IMR-90 (cell line): ENCODE results near the gene USP24. TPM values are rescaled to one million over a fixed set of nuclear protein-coding genes. Genes with fewer than 3 reads are reported as not detected.

Experiments
- ATAC-seq: fragments of 200-7000 bp; cut with Tn5 transposase; 2 replicates; pipeline ENCODE4 v1.9.1; 2020; ENCODE audit warnings: low read depth, mild to moderate bottlenecking, moderate library complexity
- BruUV-seq: library from RNA; stranded (reverse); fragments of 400-500 nt; replicated peaks from 2 replicates; lab custom pipeline; 2021; lab: Mats Ljungman, UMichigan
- CTCF ChIA-PET: fragments of 300-600 bp; formaldehyde crosslinking; extraction: SDS; loops from one replicate; lab custom pipeline; 2021; ENCODE audit warnings: antibody characterized with exemption; lab: Yijun Ruan, JAX
- POLR2A ChIA-PET: fragments of 300-600 bp; sonication (Branson Sonifier 250); formaldehyde crosslinking; loops from one replicate; lab custom pipeline; 2022; ENCODE audit warnings: antibody characterized with exemption; ENCODE audit not compliant: unreplicated experiment; lab: Charles Lee
- DNase-seq: peaks from one replicate; pipeline ENCODE4 v3.0.0; 2013
- H2AFZ ChIP-seq: replicated peaks from 2 replicates; pipeline ENCODE3; 2013; ENCODE audit warnings: low read length, mild to moderate bottlenecking; ENCODE audit not compliant: poor library complexity
- H2AK5ac ChIP-seq: 2 replicates; pipeline ENCODE4 v1.6.1; 2013; ENCODE audit warnings: low read depth, low read length, inconsistent platforms
- H2AK9ac ChIP-seq: replicated peaks from 2 replicates; pipeline ENCODE3; 2013; ENCODE audit warnings: mild to moderate bottlenecking, low read depth, low read length, moderate library complexity; ENCODE audit not compliant: poor library complexity
- H2BK120ac ChIP-seq: 2 replicates; pipeline ENCODE4 v1.6.1; 2013; ENCODE audit warnings: low read depth, low read length, inconsistent platforms
- H2BK15ac ChIP-seq: 3 replicates; pipeline ENCODE4 v1.6.1; 2013; ENCODE audit warnings: low read depth, low read length, inconsistent platforms
- H2BK20ac ChIP-seq: 2 replicates; pipeline ENCODE4 v1.6.1; 2013; ENCODE audit warnings: low read depth, mild to moderate bottlenecking, inconsistent platforms, low read length, moderate library complexity
- H2BK5ac ChIP-seq: 2 replicates; pipeline ENCODE4 v1.6.1; 2013; ENCODE audit warnings: mild to moderate bottlenecking, low read depth, low read length, inconsistent platforms; ENCODE audit not compliant: poor library complexity, severe bottlenecking
- H3K14ac ChIP-seq: replicated peaks from 2 replicates; pipeline ENCODE4 v1.6.1; 2013; ENCODE audit warnings: low read depth, low read length, inconsistent platforms
- H3K18ac ChIP-seq: 2 replicates; pipeline ENCODE4 v1.6.1; 2013; ENCODE audit warnings: low read depth, low read length, control low read depth
- H3K23ac ChIP-seq: 2 replicates; pipeline ENCODE4 v1.6.1; 2013; ENCODE audit warnings: low read depth, low read length, inconsistent platforms
- H3K27ac ChIP-seq: 2 replicates; pipeline ENCODE4 v1.5.1; 2013; ENCODE audit warnings: mild to moderate bottlenecking, control low read depth, low read length; ENCODE audit not compliant: insufficient read depth
- H3K27me3 ChIP-seq: 2 replicates; pipeline ENCODE4 v1.6.1; 2013; ENCODE audit warnings: low read length; ENCODE audit not compliant: control insufficient read depth, insufficient read depth
- H3K36me3 ChIP-seq: 2 replicates; pipeline ENCODE4 v1.6.1; 2013; ENCODE audit warnings: low read length, mixed read lengths; ENCODE audit not compliant: control insufficient read depth, insufficient read depth
- H3K4ac ChIP-seq: 2 replicates; pipeline ENCODE4 v1.6.1; 2013; ENCODE audit warnings: low read depth, low read length, inconsistent platforms
- H3K4me1 ChIP-seq: 2 replicates; pipeline ENCODE4 v1.6.1; 2013; ENCODE audit warnings: low read length, mixed read lengths; ENCODE audit not compliant: control insufficient read depth, insufficient read depth
- H3K4me2 ChIP-seq: 2 replicates; pipeline ENCODE4 v1.6.1; 2013; ENCODE audit warnings: low read depth, mild to moderate bottlenecking, control low read depth, low read length, moderate library complexity
- H3K4me3 ChIP-seq: 2 replicates; pipeline ENCODE4 v1.5.1; 2013; ENCODE audit warnings: low read depth, mild to moderate bottlenecking, control low read depth, low read length, moderate library complexity; ENCODE audit not compliant: insufficient read depth
- H3K56ac ChIP-seq: 2 replicates; pipeline ENCODE4 v1.6.1; 2013; ENCODE audit warnings: low read length, inconsistent platforms; ENCODE audit not compliant: insufficient read depth; ENCODE audit errors: extremely low read depth
- H3K79me1 ChIP-seq, 2 experiments: 2 replicates each; pipeline ENCODE4 v1.6.1; 2013; ENCODE audit warnings: low read length in 2 of 2, inconsistent platforms in 1 of 2, low read depth in 1 of 2
- H3K9ac ChIP-seq: 2 replicates; pipeline ENCODE4 v1.6.1; 2013; ENCODE audit warnings: low read depth, low read length, control low read depth
- H3K9me1 ChIP-seq: 2 replicates; pipeline ENCODE4 v1.6.1; 2013; ENCODE audit warnings: low read length, inconsistent platforms; ENCODE audit not compliant: insufficient read depth
- H3K9me3 ChIP-seq: 2 replicates; pipeline ENCODE4 v1.6.1; 2013; ENCODE audit warnings: low read length; ENCODE audit not compliant: control insufficient read depth, insufficient read depth
- H4K20me1 ChIP-seq: 2 replicates; pipeline ENCODE4 v1.6.1; 2013; ENCODE audit warnings: low read length, inconsistent platforms; ENCODE audit not compliant: insufficient read depth
- H4K5ac ChIP-seq: 2 replicates; pipeline ENCODE4 v1.6.1; 2013; ENCODE audit warnings: mild to moderate bottlenecking, low read depth, low read length, control low read depth
- H4K8ac ChIP-seq, 2 experiments: 2 replicates each; pipeline ENCODE4 v1.6.1; 2013; ENCODE audit warnings: low read depth in 2 of 2, low read length in 2 of 2, control low read depth in 1 of 2, inconsistent platforms in 1 of 2
- H4K91ac ChIP-seq: 2 replicates; pipeline ENCODE4 v1.6.1; 2013; ENCODE audit warnings: low read depth, low read length, inconsistent platforms; ENCODE audit not compliant: insufficient read depth
- BHLHE40 ChIP-seq: fragments of 150-350 bp; IDR thresholded peaks from 2 replicates; pipeline ENCODE4 v1.6.1; 2016; ENCODE audit warnings: mild to moderate bottlenecking, low read depth, low read length
- CEBPB ChIP-seq: IDR thresholded peaks from 2 replicates; pipeline ENCODE4 v1.6.1; 2012; ENCODE audit warnings: low read depth, low read length, improper control_type of control experiment
- CHD1 ChIP-seq: IDR thresholded peaks from 2 replicates; pipeline ENCODE4 v1.6.1; 2012; ENCODE audit warnings: low read depth, low read length, improper control_type of control experiment
- CTCF ChIP-seq: conservative IDR thresholded peaks from 2 replicates; pipeline ENCODE4 v1.5.1; 2012; ENCODE audit warnings: mild to moderate bottlenecking, low read depth, low read length, improper control_type of control experiment
- FOS ChIP-seq: fragments of 150-350 bp; IDR thresholded peaks from 2 replicates; pipeline ENCODE4 v1.6.1; 2016; ENCODE audit warnings: low read depth, low read length
- MAFK ChIP-seq: IDR thresholded peaks from 2 replicates; pipeline ENCODE4 v1.6.1; 2012; ENCODE audit warnings: low read depth, low read length, improper control_type of control experiment
- MAZ ChIP-seq: IDR thresholded peaks from 2 replicates; pipeline ENCODE4 v1.6.1; 2012; ENCODE audit warnings: low read depth, mild to moderate bottlenecking, low read length, improper control_type of control experiment, moderate library complexity, borderline replicate concordance
- MXI1 ChIP-seq: IDR thresholded peaks from 2 replicates; pipeline ENCODE4 v1.6.1; 2012; ENCODE audit warnings: low read depth, mild to moderate bottlenecking, low read length, moderate library complexity, borderline replicate concordance
- NFE2L2 ChIP-seq: fragments of 150-350 bp; IDR thresholded peaks from 2 replicates; pipeline ENCODE4 v1.6.1; 2016; ENCODE audit warnings: low read depth, mild to moderate bottlenecking, low read length
- POLR2A ChIP-seq: IDR thresholded peaks from 2 replicates; pipeline ENCODE4 v1.6.1; 2012; ENCODE audit warnings: mild to moderate bottlenecking, low read depth, low read length
- RAD21 ChIP-seq: IDR thresholded peaks from 2 replicates; pipeline ENCODE4 v1.6.1; 2012; ENCODE audit warnings: low read length, improper control_type of control experiment
- RCOR1 ChIP-seq: IDR thresholded peaks from 2 replicates; pipeline ENCODE4 v1.6.1; 2012; ENCODE audit warnings: mild to moderate bottlenecking, low read length, improper control_type of control experiment; ENCODE audit not compliant: insufficient replicate concordance
- RFX5 ChIP-seq: IDR thresholded peaks from 2 replicates; pipeline ENCODE4 v1.8.0; 2012; ENCODE audit warnings: low read depth, mild to moderate bottlenecking, low read length, moderate library complexity
- SMC3 ChIP-seq: fragments of 150-350 bp; IDR thresholded peaks from 2 replicates; pipeline ENCODE4 v1.6.1; 2016; ENCODE audit warnings: low read depth, mild to moderate bottlenecking, antibody characterized with exemption, low read length, moderate library complexity
- WGBS, 2 experiments: methylation state at CpG; one replicate each; pipeline versions ENCODE4 v1.1.5 to v1.1.7; 2013; ENCODE audit warnings: missing lambda C conversion rate in 2 of 2; ENCODE audit not compliant: insufficient read length in 1 of 2; ENCODE audit errors: extremely low coverage in 2 of 2; 5-methylcytosine and 5-hydroxymethylcytosine counted together
- dilution Hi-C: fragments of 300-500 bp; cut with HindIII; formaldehyde crosslinking; loops from one replicate; pipeline ENCODE4 v1.14.3; 2018; ENCODE audit warnings: low sequenced_read_pairs; ENCODE audit not compliant: unreplicated experiment
- in situ Hi-C: fragments of 300-500 bp; cut with MboI; formaldehyde crosslinking; loops from 3 replicates; pipeline ENCODE4 v1.14.3; 2019; ENCODE audit warnings: low sequenced_read_pairs, inconsistent platforms, mixed read lengths
- intact Hi-C: fragments of 100-400 bp; cut with micrococcal nuclease; formaldehyde crosslinking; loops from 2 replicates; pipeline ENCODE4 v1.10.0; 2022
- polyA plus RNA-seq, 3 experiments: library from polyadenylated mRNA; depleted of rRNA; stranded (reverse); fragments of >200 nt; gene quantifications; 2 replicates each; pipeline ENCODE4 v1.2.3, GENCODE V29; 2012; ENCODE audit warnings: low replicate concordance in 1 of 3
- total RNA-seq: library from RNA; depleted of rRNA; stranded (reverse); fragments of >200 nt; gene quantifications from 2 replicates; pipeline ENCODE4 v1.2.3, GENCODE V29; 2012
- TF ChIP-seq, protein P1 (sequence below): fragments of 150-350 bp; IDR thresholded peaks from 2 replicates; pipeline ENCODE4 v1.6.1; 2016; ENCODE audit warnings: low read depth, mild to moderate bottlenecking, low read length, moderate library complexity, borderline replicate concordance
- TF ChIP-seq, protein P2 (sequence below): fragments of 150-350 bp; IDR thresholded peaks from 2 replicates; pipeline ENCODE4 v1.6.1; 2017; ENCODE audit warnings: mild to moderate bottlenecking, antibody characterized with exemption, low read length, low read depth

The USP24 gene
- total and polyA plus RNA-seq, 2 of the 4 experiments (the other 2 are of a cell fraction): 8.4 to 36.7 TPM

- no peak for ATAC-seq
- peaks cover 17% of the 10 kb centered on the region for H3K36me3 ChIP-seq
- no peak for TF ChIP-seq MAFK
- TF ChIP-seq CTCF: no peak
- TF ChIP-seq NFE2L2: no peak
- TF ChIP-seq POLR2A: no peak
- no peak for TF ChIP-seq SMC3
- no peak for TF ChIP-seq RAD21
- TF ChIP-seq CHD1: no peak
- TF ChIP-seq CEBPB: no peak
- TF ChIP-seq MAZ: no peak
- TF ChIP-seq, protein P1, sequence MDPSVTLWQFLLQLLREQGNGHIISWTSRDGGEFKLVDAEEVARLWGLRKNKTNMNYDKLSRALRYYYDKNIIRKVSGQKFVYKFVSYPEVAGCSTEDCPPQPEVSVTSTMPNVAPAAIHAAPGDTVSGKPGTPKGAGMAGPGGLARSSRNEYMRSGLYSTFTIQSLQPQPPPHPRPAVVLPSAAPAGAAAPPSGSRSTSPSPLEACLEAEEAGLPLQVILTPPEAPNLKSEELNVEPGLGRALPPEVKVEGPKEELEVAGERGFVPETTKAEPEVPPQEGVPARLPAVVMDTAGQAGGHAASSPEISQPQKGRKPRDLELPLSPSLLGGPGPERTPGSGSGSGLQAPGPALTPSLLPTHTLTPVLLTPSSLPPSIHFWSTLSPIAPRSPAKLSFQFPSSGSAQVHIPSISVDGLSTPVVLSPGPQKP: no peak
- TF ChIP-seq RCOR1: no peak
- no peak for TF ChIP-seq FOS
- no peak for TF ChIP-seq BHLHE40
- TF ChIP-seq MXI1: no peak
- TF ChIP-seq, protein P2, sequence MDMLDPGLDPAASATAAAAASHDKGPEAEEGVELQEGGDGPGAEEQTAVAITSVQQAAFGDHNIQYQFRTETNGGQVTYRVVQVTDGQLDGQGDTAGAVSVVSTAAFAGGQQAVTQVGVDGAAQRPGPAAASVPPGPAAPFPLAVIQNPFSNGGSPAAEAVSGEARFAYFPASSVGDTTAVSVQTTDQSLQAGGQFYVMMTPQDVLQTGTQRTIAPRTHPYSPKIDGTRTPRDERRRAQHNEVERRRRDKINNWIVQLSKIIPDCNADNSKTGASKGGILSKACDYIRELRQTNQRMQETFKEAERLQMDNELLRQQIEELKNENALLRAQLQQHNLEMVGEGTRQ: no peak
- TF ChIP-seq RFX5: no peak
Observed at GRCh38 chr1:55064071-55064581, 151.0 kb downstream of the USP24 start.

More at GRCh38 chr1:55064071-55064581, 151.0 kb downstream of the USP24 start:
- 0 out of 2 replicates have a peak overlapping the region, but pooled peaks have one; percentile 15 for H2AK5ac ChIP-seq
- H3K9me3 ChIP-seq: no peaks in the 10 kb centered on the region
- H3K9me1 ChIP-seq: peaks cover 25% of the 10 kb centered on the region
- no peak overlapping the region for H3K4me2 ChIP-seq
- H2AK9ac ChIP-seq: no peak overlapping the region
- H3K4me3 ChIP-seq: no peak overlapping the region
- no peak overlapping the region for H2BK5ac ChIP-seq
- H3K27me3 ChIP-seq: peaks cover 11% of the 10 kb centered on the region
- no peak overlapping the region for H3K18ac ChIP-seq
- H3K27ac ChIP-seq: no peak overlapping the region
- no peak for DNase-seq
- H2AFZ ChIP-seq: no peak overlapping the region
- no peak overlapping the region for H3K23ac ChIP-seq
- ChIA-PET POLR2A (no interaction called here), CTCF (no interaction called here)
- no peak overlapping the region for H4K5ac ChIP-seq
- no peak overlapping the region for H2BK15ac ChIP-seq
- no peak overlapping the region for H4K8ac ChIP-seq
- H3K4ac ChIP-seq: no peak overlapping the region
- no peak overlapping the region for H3K56ac ChIP-seq
- in situ Hi-C loops: no loop called here
- dilution Hi-C loops: no loop called here
- intact Hi-C loops: no loop called here
- no peak overlapping the region for H2BK20ac ChIP-seq
- no peaks in the 10 kb centered on the region for H3K79me1 ChIP-seq
- WGBS, 2 experiments: 64% methylated on average over 3 of the region's 12 CpGs; no CpG with 5 or more reads in 1 of the 2 experiments
- H3K14ac ChIP-seq: no peak overlapping the region
- H4K20me1 ChIP-seq: peaks cover 18% of the 10 kb centered on the region
- H3K4me1 ChIP-seq: peaks cover 6% of the 10 kb centered on the region
- H4K91ac ChIP-seq: no peak overlapping the region
- BruUV-seq: no TSS peak
- H2BK120ac ChIP-seq: no peak overlapping the region
- H3K9ac ChIP-seq: no peak overlapping the region
